NCI-H345 (cell line): ENCODE results near the gene LRP8.

Experiments used
- DNase-seq: peaks from one replicate; lab custom pipeline; 2025; lab: John Stamatoyannopoulos, UW

The LRP8 gene

DNA sequence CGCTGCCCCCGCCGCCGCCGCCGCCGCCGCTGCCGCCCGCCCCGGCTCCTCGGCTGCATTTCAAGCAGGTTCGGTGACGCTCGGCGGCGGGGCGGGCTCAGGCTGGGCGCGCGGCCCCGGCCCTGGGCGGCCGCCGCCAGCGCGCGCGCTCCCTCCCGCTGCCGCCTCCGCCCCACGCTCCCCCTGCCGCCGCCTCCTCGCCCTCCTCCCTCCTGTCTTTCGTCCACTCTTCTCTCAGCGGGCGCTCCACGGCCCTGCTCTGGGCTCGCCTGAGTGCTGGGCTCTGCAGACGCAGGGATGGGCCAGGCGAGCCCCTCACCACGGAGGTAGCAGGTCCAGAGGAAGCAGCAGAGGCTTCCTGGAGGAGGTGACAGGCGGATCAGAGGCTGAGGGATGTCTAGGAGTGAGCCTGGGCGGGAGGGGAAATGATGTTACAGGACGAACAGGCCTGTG is at the start of gene LRP8:
TSS of gene LRP8 (minus strand) at position 62 of the 453 bp plus-strand sequence. CDS start 158 bp downstream, outside the sequence.
- peak; percentile 78 for DNase-seq

DNA sequence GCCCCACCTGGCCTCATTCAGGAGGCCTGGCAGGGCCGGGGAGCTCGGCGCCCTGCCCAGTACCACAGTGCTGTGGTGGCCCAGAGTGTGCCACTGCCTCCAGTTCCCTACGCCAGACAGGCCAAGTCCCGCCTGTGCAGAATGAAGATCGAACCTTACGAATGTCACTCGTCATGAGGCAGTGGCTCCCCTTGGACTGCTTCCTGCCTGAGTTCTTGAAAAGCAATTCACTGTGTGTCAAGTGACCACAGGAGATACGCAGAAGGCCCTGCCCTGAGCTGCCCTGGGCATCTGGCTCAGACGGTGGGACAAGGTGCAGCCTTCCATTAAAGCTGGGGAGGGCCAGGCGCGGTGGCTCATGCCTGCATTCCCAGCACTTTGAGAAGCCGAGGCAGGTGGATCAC is 49.6 kb upstream of the LRP8 start:
- no peak for DNase-seq

DNA sequence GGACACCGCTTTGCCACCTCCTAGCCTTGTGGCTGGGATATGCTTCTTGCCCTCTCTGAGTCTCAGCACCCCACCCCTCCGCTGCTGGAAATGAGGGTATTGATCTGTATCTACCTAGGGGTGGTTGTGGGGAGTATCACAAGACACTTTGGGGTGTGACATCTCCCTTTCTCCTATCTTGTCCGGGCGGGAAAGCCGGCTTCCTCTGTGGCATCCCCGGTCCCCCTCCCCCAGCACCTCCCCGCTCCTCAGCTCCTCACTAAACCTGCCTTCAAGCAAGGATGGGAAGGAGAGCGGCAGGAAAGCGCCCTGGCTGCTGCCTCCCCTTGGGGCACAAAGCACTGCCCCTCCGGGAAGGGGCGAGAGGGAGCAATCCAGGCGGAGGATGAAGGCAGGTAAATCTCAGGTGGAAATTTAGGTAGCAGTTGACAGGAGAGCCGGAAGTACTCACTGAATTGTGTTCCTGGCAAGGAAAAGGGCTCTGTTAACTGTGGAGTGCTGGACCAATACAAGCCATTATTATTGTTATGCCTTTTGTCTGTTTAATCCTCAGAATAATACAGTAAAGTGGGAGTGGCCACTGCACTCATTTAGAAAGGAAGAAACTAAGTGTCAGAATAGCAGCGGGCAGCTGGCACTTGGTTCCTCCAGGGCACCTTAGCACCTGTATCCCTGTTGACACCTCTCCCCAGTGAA is 49.0 kb upstream of the LRP8 start:
- DNase-seq = peak; percentile 55

DNA sequence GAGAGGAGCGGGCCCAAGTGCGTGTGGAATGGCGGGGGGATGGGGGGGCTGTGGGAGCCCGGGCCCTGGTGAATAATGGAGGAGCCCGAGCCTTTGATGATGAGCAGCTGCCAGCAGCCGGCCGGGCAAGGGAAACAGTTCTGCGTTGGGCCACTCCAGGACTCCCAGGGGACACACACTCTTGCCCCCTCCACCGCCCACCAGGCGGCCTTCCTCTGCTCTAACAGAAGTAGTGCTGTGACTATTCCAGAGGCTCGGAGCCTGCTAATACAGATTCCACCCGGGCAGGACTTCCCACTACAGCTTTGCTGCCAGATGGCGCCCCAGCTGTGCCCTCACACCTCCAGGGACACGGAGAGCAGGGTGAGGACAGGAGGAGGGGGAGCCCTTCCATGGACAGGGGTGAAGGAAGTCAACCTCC is 48.2 kb upstream of the LRP8 start:
- peak; percentile 65 for DNase-seq

DNA sequence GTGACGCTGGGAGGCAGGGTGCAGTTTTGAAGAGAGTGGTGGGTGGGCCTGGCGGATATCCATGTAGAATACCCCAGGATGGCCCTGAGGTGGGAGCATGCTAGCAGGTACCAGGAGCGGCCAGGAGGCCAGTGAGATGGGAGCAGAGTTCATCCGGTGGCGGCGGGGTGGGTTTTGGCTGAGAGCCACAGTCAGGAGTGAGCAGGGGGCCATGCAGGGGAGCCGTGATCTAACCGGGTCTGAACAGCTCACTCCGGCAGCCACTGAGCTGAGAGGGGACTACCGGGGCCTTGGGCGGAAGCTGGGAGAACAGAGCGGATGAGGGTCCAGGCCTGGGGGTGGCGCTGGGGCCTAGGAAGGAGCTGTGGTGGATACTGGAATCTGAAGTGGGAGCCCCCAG is 47.6 kb upstream of the LRP8 start:
- no peak for DNase-seq

DNA sequence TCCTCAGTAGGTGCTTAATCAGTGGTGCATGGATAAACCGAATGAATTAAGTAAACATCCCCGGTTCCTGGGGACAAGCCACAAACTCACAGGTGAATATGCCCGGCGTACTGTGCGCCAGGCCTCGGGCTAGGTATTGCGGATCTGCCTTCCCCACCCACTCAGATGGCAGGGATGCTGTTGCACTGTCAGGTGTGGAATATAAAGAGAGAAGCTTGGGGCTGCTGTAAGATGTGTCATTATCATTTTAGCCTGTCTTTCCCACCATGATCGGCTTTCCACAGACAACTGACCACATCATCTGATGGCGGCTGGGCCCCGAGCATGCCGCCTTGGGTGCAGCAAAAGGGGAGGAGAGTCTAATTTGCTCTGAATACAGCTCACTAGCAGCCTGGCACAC is 45.4 kb upstream of the LRP8 start:
- no peak for DNase-seq

DNA sequence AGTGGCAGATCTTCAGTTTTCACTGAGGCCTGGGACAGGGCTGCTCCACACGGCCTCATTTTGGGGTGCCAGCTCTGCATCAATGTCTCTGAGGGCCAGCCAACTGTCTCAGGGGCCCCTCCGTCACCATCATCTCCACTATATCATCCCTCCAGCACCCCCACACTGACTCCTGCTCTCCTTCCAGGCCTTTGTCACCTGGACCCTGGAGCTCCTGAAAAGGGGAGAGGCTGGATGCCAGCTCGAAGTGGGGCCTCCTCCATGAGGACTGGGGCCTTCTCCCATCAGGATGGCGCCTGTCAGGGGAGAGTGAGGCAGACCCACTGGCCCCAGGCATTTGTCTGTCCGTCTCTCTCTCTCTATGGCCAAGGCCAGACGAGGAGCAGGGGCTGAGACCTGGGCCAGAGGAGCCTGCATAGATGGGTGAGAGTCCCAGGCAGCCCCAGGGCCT is 44.7 kb upstream of the LRP8 start:
- no peak for DNase-seq

DNA sequence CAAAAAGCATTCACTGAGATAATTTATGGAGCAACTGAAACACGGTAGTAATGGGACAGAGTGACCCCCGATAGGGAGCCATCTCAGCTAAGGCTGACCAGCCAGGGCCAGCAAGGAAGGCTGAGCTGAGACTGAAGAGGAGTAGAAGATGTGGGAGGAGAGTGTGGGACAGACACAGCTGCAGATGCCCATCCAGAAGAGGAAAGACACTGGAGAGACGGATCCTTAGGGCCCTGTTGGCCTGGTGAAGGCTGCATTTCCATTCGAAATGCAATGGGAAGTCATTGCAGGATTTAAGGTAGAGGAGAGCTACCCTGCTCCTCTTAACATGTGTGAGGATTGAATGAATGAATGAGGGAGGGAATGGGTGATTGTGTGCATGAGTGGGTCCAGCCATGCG is 44.0 kb upstream of the LRP8 start:
- no peak for DNase-seq

DNA sequence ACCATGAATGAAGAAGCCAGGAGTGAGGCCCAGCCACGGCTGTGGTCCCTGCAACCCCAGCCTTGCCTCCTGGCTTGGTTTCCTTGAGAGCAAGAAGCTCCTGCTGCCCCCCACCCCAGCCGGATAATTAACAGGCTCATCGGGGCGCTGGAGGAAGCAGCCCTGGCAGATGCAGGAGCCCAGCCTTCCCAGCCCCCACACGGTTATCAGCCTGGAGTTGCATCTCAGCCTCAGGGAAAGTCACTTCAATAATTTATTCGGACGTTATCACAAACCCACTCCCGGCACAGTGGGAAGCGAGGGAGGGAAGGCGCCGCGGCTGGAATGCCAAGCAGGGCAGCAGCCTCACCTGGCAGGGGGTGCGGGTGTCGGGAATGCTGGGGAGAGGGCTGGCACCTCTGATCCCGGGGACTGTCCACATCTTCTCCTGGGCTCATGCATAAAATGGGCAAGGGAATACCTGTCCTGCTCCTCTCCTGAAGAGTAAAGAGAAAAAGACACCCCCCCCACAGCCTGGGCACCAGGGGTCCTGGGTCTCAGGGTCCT is 43.3 kb upstream of the LRP8 start:
- no peak for DNase-seq

DNA sequence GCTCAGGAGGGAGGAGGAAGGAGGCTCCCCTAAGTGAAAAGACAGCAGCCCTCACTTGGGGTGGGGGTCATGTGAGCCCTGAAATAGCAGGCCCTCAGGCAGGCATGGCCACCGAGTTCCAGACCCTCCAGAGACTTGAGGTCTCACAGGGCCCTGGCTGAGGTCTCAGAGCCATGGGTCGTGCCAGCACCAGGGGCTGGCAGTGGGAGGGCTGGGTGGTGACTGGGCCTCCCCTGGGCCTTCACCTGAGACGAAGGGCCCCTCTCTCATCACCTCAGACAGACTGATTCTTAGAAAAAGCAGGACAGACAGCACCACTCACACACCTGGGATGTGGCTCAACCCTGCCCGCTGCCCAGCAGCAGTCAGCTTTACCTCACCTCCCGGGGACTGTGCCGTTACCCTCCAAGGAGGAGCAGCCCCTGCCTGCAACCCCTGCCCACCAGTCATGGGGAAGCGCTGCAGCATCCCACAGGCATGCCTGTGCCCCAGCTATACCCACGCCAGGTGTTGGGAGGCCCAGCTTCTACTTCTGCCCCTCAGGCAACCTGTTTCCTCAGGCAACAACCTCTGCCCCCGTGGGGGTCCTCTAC is 42.6 kb upstream of the LRP8 start:
- DNase-seq = no peak

DNA sequence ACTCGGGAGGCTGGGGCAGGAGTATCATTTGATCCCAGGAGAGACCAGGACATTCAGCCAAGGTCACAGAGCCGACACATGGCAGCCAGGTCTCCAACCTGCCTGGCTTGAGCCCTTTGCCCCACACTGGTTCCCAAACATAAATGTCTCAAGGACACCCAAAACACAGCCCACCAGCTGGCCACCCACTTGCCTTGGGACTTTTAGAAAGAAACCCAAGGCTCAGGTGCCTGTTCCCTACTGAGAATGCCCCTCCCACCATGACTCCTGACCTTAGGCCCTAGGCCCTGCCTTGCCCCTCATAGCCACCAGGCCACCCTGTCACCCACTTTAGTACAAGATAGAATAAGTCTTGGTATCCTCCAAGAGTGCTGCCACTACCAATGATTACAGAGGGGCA is 41.9 kb upstream of the LRP8 start:
- no peak for DNase-seq

DNA sequence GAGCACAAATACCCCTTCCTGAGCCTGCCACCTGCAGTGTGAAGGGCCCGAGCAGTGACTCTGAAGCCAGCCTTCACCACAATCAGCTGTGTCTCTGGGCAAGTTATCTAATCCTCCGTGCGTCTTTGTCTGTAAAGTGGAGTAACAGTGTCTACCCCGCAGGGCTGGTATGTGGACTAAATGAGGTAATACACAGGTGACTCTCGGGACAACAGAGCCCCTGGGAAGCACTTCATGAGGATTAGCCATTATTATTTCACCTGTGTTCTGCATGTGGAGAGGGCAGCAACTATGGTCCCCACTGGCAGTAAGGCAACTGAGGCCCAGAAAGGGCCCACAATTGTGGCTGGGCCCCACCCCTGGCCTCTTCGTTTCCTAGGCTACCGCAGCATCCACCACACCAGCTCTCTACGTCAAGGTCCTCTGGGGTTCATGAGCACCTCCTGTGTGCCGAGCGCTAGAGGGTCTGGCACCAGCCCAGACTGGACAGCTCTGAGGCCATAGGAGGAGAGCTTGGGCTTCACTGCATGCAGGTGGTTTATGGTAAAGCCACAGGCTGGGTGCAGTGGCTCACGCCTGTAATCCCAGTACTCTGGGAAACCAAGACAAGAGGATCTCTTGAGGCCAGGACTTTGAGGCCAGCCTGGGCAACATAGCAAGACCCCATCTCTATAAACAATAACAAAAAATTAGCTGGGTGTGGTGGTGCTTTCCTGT is 41.3 kb upstream of the LRP8 start:
- peak; percentile 63 for DNase-seq

DNA sequence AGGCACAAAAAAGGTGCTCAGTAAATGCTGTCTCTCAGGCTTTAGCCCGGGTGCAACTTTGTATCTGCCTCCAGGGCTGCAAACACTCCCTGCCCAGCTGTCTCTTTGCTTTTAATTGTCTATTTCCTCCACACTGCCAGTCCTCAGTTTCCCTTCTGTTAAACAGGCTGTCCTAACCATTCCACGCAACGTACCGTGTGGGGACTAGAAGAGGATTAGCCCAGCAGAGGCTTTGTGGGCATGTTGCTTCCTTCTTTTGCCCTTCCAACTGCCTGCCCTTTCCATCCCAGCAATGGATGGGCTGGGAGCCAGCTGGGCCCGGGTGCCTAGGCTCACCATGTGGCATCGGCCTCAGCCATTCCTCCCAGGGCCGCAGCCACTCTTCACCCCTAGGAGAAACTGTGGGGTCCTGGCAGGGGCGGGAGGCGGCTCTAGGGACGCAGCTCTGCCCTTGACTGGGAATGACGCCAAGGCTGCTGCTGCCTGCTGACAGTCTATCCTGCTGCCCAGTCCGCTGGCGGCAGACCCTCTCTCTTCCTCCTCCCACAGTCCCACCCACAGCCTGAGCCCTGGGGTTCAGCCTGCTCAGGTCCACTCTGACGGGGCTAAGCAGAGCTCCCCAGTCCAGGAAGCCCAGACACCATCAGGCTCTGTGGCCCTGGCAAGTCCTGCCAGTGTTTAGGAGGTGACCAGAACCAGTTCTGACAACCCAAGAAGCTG is 40.6 kb upstream of the LRP8 start:
- DNase-seq = peak; percentile 52

DNA sequence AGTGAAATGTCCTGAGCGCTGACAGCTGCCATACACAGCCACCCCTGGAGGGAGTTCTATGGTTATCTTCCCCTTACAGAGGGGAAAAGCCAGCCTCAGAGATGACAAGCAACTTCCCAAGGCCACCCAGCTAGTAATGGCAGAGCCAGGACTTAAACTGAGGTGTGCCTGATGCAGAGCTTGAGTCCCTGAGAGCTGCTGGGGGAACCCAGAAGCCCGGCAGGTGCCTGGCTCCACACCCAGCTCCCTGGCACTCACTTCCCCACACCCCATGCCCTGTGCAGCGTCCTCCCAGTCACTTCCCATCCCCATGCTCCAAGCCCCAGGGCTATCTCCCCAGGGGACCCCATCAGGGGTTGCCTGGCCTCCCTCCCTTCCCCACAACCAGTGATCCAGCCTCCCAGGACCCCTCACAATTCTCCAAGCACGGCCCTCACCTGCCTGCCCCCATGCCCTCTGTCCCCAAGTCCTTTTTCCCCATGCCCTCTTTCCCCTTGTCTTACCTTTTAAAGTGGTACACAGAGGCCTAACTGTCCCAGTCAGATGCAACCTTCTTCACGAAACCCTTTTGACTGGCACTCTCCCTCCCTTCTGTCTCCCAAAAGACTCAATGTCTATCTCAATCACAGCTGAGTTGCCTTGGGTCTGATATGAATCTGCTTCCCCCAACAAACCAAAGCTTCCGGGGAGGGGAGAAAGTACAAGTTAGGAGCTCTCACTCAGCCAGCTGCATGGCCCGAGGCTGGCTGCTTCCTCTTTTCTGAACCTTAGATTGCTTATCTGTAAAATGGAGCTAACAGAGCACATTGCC is 39.8 kb upstream of the LRP8 start:
- DNase-seq = no peak

DNA sequence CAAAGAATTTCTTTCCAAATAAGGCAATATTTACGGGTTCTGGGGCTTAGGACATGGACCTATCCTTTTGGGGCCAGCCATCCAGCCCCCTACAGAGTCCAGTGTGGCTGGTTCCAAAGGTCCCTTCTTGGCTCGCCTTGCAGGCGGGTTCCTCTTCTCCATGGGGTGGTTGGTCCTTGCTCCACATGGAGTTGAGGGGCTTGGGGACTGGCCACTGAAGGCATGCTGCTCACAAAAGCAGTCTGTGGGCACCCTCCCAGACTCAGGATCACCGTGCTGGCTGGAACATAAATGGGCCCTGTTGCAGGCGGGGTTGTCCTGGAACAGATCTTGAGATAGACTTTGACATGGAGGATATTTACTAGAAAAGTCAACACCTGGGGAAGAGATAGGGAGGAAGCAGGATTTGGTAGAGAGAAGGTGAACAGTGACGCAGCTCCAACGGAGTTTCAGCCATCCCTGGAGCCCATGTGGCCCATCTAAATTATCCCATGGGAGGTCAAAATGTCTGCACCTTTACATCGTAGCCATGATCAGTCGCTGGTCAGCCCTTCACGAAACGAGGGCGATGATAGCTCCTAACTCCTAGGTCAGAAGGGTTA is 39.1 kb upstream of the LRP8 start:
- DNase-seq = no peak

DNA sequence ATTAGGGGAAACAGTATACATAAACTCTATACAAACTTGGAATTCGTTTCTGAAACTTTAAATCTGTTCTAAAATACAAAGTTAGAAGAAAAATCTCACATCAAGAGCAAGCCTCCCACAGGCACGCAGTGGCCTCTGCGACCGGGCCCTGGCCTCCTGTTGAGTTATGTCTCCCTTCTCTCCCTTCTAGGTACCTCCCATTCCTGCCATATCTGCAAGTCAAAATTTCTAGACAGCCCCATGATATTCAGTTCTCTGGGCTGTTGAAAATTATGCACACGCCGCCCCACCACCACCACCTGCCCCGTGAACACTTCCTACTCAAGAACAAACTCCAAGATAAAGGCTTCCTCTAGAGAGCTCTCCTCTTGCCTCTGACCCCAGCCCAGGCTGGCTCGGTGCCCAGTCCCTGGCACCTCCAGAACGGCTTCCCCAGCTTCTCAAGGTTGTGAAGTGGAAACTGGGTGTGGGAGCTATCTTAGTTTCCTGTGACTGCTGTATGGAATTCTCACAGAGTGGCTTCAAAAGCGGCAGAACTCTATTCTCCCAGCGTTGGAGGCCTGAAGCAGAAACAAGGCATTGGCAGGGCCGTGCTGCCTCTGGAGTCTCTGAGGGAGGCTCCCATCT is 37.7 kb upstream of the LRP8 start:
- DNase-seq = no peak

DNA sequence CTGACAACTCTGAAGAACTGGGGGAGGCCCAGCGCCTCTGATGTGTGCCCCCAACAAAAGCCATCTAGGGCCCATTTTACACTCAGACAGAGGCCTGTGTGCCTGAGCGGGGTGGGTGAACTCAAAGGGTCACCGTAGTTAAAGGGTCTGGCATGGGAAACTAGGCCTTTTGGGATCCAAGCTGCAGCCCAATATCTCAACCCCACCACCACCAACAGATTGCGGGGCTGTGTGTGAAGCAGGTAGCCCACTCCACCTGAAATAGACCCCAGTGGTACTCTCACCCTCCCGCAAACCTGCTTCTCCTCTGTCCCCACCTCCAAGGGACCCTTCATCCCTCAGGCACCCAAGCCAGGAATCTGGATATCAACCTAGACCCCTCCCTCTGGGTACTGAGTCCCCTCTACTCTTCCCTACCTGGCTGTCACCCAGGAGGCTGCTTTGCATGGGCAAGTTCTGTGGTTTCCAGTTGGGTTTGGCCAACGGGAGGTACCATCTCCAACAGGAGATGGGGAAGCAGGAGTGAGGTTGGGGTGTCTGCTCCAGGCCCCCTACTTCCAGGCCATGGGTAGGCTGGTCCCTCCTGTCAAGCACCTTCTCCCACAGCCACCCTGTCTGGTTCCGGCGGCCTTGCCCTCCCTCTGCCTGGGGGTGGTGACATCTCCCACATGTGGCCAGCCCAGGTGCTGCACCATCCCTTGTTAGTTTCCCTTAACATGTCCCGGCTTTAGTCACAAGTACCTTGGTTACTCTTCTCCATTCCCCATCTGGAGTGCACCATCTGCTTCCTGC is 35.2 kb upstream of the LRP8 start:
- no peak for DNase-seq

DNA sequence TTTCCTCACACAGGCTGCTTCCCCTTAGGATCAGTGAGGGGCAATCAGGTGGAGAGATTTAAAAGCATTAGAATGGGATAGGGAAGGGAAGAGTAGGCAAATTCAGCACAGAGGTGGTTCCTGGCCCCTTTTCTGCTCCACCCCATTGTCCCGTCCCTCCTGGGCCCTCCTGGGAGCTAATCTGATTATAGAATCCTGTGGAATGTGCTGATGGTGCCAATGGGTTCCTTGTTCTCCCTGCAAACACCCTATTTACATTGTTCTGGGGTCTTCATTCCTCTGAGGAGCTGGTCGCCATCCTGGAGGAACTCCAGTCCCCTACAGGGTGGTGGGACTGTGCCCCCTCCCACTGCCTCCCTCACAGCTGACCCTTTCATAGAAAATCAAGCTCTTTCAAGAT is 34.4 kb upstream of the LRP8 start:
- DNase-seq = no peak

DNA sequence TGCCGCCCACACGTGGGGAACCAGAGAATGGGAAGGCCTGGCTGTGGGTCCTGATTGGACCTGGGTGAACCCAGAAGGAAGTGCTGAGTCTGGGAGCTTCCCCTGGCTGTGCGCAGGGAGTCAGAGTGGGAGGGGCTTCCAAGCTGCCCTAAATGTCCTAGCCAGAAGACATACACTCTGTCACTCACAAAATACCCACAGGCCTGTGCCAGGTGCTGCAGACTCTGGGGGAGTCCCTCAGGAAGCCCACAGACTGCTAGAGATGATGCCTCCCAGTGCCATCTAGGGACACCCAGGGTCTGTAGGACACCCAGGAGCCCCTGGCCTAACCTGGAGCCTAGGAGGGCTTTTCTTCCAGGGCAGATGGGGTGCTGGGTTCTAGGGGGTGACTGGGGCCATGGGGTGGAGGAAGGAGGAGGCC is 33.7 kb upstream of the LRP8 start:
- DNase-seq = no peak

DNA sequence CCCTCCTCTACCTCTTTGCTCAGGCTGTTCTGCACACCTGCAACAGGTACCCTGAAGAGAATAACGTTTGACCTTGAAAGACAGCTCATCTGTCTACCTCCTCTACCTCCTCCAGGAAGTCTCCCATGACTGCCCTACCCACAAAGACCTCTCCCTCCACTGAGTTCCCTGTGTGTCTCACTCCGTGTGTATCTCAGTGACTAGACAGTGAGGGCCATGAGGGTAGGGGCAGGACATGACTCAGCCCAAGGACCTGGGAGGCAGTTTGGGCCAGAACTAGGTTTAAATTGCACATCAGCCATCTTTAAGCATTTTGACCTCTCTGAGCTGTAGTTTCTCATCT is 32.0 kb upstream of the LRP8 start:
- DNase-seq = no peak
